HL-60 (cell line): ENCODE measurements around the gene HYAL3.
"Not testable (repeated sequence)": the region's sequence is repeated elsewhere in the genome, so short reads cannot be mapped to it uniquely, and the experiment has no call there.

Experiments used
- DNase-seq, 2 experiments: peaks; one replicate each; pipeline ENCODE4 v3.0.0-alpha.2; 2010 to 2020; ENCODE audit warnings: low read depth in 1 of 2, low spot score in 1 of 2
- H3K27ac ChIP-seq: fragments of 250-450 bp; sonication (Bioruptor Pico); replicated peaks from 2 replicates; pipeline ENCODE4 v1.5.1; 2020; ENCODE audit warnings: mild to moderate bottlenecking, moderate library complexity
- H3K27me3 ChIP-seq: fragments of 250-450 bp; sonication (Bioruptor Pico); 2 replicates; pipeline ENCODE4 v1.5.1; 2021; ENCODE audit warnings: mild to moderate bottlenecking, moderate library complexity; ENCODE audit not compliant: insufficient read depth, poor library complexity, severe bottlenecking
- H3K4me3 ChIP-seq: replicated peaks from 2 replicates; pipeline ENCODE4 v1.5.1; 2011; ENCODE audit warnings: mild to moderate bottlenecking, control low read depth, low read length; ENCODE audit not compliant: insufficient read depth
- CTCF ChIP-seq: IDR thresholded peaks from one replicate; pipeline ENCODE4 v1.5.1; 2011; ENCODE audit warnings: low read length, control low read depth, inconsistent platforms; ENCODE audit not compliant: insufficient read depth
- GABPA ChIP-seq: IDR thresholded peaks from 2 replicates; pipeline ENCODE4 v1.6.1; 2012; ENCODE audit warnings: low read depth
- POLR2AphosphoS5 ChIP-seq: IDR thresholded peaks from 2 replicates; pipeline ENCODE4 v1.6.1; 2012; ENCODE audit warnings: low read depth
- REST ChIP-seq: IDR thresholded peaks from 2 replicates; pipeline ENCODE4 v1.6.1; 2012; ENCODE audit warnings: low read depth; ENCODE audit not compliant: insufficient replicate concordance
- SPI1 ChIP-seq: IDR thresholded peaks from 2 replicates; pipeline ENCODE4 v1.6.1; 2012; ENCODE audit warnings: low read depth, mild to moderate bottlenecking, borderline replicate concordance

Gene HYAL3

DNA sequence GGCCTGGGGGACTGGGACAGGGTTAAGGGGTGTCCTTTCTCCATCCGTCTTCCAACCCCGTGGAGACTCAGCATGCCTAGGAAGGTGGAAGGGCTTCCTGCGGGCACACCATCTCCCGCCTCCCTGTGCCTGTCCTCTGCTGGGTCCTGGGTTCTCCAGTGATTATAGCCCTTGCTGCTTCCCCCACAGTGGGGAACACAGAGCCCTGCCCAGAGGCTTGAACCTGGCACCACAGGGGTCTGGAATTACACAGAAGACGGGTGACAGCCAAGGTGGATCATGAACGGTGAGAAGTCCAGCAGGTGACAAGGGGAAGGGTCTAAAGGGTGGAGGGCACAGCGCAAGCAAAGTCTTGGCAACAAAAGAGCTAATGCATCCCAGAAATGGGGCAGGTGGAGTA, 36.4 kb downstream of the HYAL3 start:
- Histone ChIP-seq H3K27me3 (peaks cover 13% of the 10 kb centered on the region), H3K27ac (no peak overlapping the region), H3K4me3 (no peak overlapping the region)
- no peak for TF ChIP-seq REST
- TF ChIP-seq POLR2AphosphoS5: no peak
- TF ChIP-seq SPI1: no peak
- TF ChIP-seq CTCF: no peak
- no peak for TF ChIP-seq GABPA
- no peak for DNase-seq

GRCh38 chr3:50262200-50262599, 37.0 kb downstream of the HYAL3 start:
- H3K4me3 ChIP-seq, H3K27me3 ChIP-seq, H3K27ac ChIP-seq, DNase-seq: not testable (repeated sequence)

GRCh38 chr3:50261505-50261904, 37.7 kb downstream of the HYAL3 start:
- TF ChIP-seq REST: no peak
- no peak overlapping the region for H3K4me3 ChIP-seq
- no peak for DNase-seq
- H3K27ac ChIP-seq: no peak overlapping the region
- H3K27me3 ChIP-seq: peaks cover 2% of the 10 kb centered on the region

GRCh38 chr3:50260942-50261441, 38.2 kb downstream of the HYAL3 start:
- Histone ChIP-seq H3K27ac (no peak overlapping the region), H3K27me3 (no peaks in the 10 kb centered on the region), H3K4me3 (no peak overlapping the region)
- no peak for DNase-seq
- TF ChIP-seq POLR2AphosphoS5: no peak
- no peak for TF ChIP-seq GABPA

GRCh38 chr3:50260027-50260941, 38.9 kb downstream of the HYAL3 start:
- Histone ChIP-seq H3K27me3 (no peaks in the 10 kb centered on the region), H3K4me3 (peak overlapping the region; percentile 43), H3K27ac (no peak overlapping the region)
- peak; percentile 76 to 80 for DNase-seq
- TF ChIP-seq CTCF: peak; percentile 79
- TF ChIP-seq REST: no peak
- no peak for TF ChIP-seq GABPA
- TF ChIP-seq POLR2AphosphoS5: peak; percentile 79
